Spleen (tissue), 7 donors: ENCODE results near the gene ZKSCAN5.
"Not testable (repeated sequence)": the region's sequence is repeated elsewhere in the genome, so short reads cannot be mapped to it uniquely, and the experiment has no call there.

Experiments
- CTCF ChIP-seq, 11 experiments: fragments of 200-600 bp in 7 of 11; fragments of 450-650 bp in 4 of 11; sonication (generic) in 4 of 11; IDR thresholded peaks in 8 of 11; conservative IDR thresholded peaks in 3 of 11; 1 replicate in 7 of 11; 2 replicates in 4 of 11; pipeline versions ENCODE4 v1.4.0 to v1.8.0; 2016 to 2021; ENCODE audit warnings: antibody characterized with exemption in 11 of 11, inconsistent platforms in 4 of 11, mild to moderate bottlenecking in 1 of 11
- POLR2A ChIP-seq, 3 donors: fragments of 450-650 bp; IDR thresholded peaks; one replicate each; pipeline ENCODE4 v1.5.1; 2017; ENCODE audit warnings: antibody characterized with exemption in 3 of 3, mild to moderate bottlenecking in 1 of 3
- POLR2AphosphoS5 ChIP-seq, 3 donors: sonication (generic); formaldehyde crosslinking; IDR thresholded peaks; one replicate each; pipeline ENCODE4 v1.5.1; 2017; ENCODE audit warnings: antibody characterized with exemption in 3 of 3
- donor health status: DM: no; HTN: no; CAD: no; lungs with moderate emphysema.
- donor health status: DM: no; HTN: no; CAD: no.
- donor health status: DM: no; HTN: no; CAD: no.

GRCh38 chr7:99580778-99581332 lies 76.4 kb downstream of the ZKSCAN5 start:
- TF ChIP-seq POLR2A (IDR thresholded peaks at IDR 0.05); CTCF (IDR thresholded peaks at IDR 0.05 in 8 of 11, conservative IDR thresholded peaks at IDR 0.05 in 3 of 11); POLR2AphosphoS5 (IDR thresholded peaks at IDR 0.05): not testable (repeated sequence)
